IPS DF 6.9 (cell line): ENCODE measurements around the gene CUL1.
A peak's percentile ranks its signal among the peaks of the same experiment; 100 is the strongest.

Experiments
- DNase-seq: peaks from one replicate; pipeline ENCODE4 v3.0.0-alpha.2; 2013; ENCODE audit warnings: low read depth, low spot score
- H3K27ac ChIP-seq: one replicate; pipeline ENCODE4 v1.5.1; 2013; ENCODE audit warnings: low read length, control low read depth
- H3K27me3 ChIP-seq: 2 replicates; pipeline ENCODE4 v1.6.1; 2013; ENCODE audit warnings: mild to moderate bottlenecking, low read length; ENCODE audit not compliant: control insufficient read depth, insufficient read depth
- H3K36me3 ChIP-seq: 2 replicates; pipeline ENCODE4 v1.6.1; 2013; ENCODE audit warnings: low read length; ENCODE audit not compliant: control insufficient read depth, insufficient read depth
- H3K4me1 ChIP-seq: 2 replicates; pipeline ENCODE4 v1.6.1; 2013; ENCODE audit warnings: low read length; ENCODE audit not compliant: control insufficient read depth, insufficient read depth
- H3K4me3 ChIP-seq: 2 replicates; pipeline ENCODE4 v1.5.1; 2013; ENCODE audit warnings: mild to moderate bottlenecking, low read length
- H3K9me3 ChIP-seq: 2 replicates; pipeline ENCODE4 v1.6.1; 2013; ENCODE audit warnings: low read length, inconsistent platforms; ENCODE audit not compliant: control insufficient read depth, insufficient read depth
- WGBS: extraction: QIAGEN DNeasy Blood & Tissue Kit; methylation state at CpG from one replicate; pipeline ENCODE4 v1.1.7; 2013; ENCODE audit warnings: mixed read lengths, missing lambda C conversion rate; ENCODE audit not compliant: insufficient read length, insufficient coverage; 5-methylcytosine and 5-hydroxymethylcytosine counted together

Gene CUL1

GRCh38 chr7:148732862-148733261, 34.2 kb downstream of the CUL1 start:
- H3K9me3 ChIP-seq = no peaks in the 10 kb centered on the region
- no peak overlapping the region for H3K27ac ChIP-seq
- no peak for DNase-seq
- no peaks in the 10 kb centered on the region for H3K27me3 ChIP-seq
- H3K4me1 ChIP-seq = no peaks in the 10 kb centered on the region
- H3K4me3 ChIP-seq = no peak overlapping the region
- H3K36me3 ChIP-seq = peaks cover 8% of the 10 kb centered on the region
- WGBS = no CpG with 5 or more reads among the region's 3 CpGs

- WGBS = no CpG with 5 or more reads among the region's 2 CpGs
- H3K36me3 ChIP-seq = peaks cover 10% of the 10 kb centered on the region
- no peak for DNase-seq
Observed at GRCh38 chr7:148733496-148733895, 34.8 kb downstream of the CUL1 start.

DNA sequence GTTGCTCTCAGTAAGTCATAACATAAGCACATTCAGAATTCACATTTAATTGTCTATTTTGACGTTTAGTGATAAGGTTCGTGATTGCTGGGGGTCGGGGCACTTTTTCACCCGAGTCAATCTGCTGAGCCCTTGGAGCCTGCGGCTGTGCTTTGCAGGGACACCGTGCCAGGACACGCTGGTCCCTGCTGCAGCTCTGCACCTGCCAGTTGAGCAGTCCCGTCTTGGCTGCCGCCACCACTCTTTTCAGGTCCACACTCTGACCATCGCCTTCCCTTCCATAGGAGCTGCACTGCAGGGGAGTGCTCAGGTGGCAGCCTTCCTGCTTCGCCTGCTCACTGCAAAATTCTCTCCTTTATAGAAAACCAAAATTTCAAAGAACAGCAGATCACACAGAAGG, 36.4 kb downstream of the CUL1 start:
- no peak for DNase-seq
- Histone ChIP-seq H3K36me3 (peaks cover 10% of the 10 kb centered on the region), H3K9me3 (no peaks in the 10 kb centered on the region), H3K4me1 (no peaks in the 10 kb centered on the region), H3K27ac (no peak overlapping the region), H3K4me3 (no peak overlapping the region; the same call in 1 of the 2 replicates), H3K27me3 (no peaks in the 10 kb centered on the region)
- WGBS = no CpG with 5 or more reads among the region's 11 CpGs

More at GRCh38 chr7:148733496-148733895, 34.8 kb downstream of the CUL1 start:
- no peak overlapping the region for H3K27ac ChIP-seq
- no peaks in the 10 kb centered on the region for H3K27me3 ChIP-seq
- H3K4me3 ChIP-seq = no peak overlapping the region
- H3K9me3 ChIP-seq = no peaks in the 10 kb centered on the region
- H3K4me1 ChIP-seq = no peaks in the 10 kb centered on the region

DNA sequence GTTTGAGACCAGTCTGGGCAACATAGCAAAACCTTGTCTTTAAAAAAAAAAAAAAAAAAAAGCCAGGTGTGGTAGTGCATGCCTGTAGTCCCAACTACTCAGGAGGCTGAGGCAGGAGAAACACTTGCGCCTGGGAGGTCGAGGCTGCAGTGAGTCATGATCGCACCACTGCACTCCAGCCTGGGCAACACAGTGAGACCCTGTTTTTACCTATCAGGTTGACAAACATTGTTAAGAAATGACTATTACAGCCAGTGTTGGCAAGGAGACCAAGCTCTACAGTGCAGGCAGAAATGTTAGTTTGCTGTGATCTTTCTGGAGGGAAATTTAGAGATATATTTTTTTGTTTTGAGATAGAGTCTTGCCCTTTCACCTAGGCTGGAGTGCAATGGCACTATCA, 37.3 kb downstream of the CUL1 start:
- H3K9me3 ChIP-seq = no peaks in the 10 kb centered on the region
- no CpG with 5 or more reads among the region's 3 CpGs for WGBS
- no peaks in the 10 kb centered on the region for H3K4me1 ChIP-seq
- peaks cover 10% of the 10 kb centered on the region for H3K36me3 ChIP-seq
- no peak for DNase-seq
- H3K4me3 ChIP-seq = no peak overlapping the region
- no peaks in the 10 kb centered on the region for H3K27me3 ChIP-seq
- no peak overlapping the region for H3K27ac ChIP-seq

DNA sequence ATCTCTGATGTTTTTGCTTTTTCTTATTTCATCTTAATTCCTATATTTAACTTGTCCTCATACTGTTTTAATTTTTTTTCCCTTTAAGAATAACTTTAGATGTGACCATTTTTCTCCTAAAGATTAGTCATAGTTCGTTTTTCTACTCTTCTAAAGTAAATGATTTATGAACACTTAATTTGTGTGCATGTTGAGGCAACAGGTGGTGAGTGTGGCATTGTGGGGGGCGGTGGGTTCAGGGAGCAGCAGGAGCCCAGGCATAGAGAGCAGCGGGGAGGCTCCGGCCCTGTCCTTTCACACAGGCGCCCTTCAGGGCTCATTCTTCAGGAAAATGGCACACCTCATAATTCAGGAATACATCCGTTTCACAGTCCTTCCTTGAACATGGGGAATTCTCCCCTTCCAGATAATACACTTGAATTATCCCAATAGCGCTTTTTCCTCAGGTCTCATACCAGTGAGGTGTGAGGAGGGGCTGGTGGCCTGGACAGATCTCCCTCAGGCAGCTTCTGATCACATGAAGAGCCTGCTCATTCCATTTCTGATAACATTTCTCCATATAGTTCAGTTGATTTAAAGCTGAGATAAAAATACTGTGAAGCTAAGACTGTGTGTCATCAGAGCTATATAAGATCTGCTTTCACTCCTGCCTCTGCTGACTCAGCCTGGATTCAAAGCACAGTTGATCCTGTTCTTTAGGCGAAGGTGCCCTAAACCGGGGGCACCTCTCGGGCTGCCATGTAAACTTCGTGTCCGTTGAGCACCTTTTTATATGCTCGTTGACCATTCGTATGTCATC, 40.2 kb downstream of the CUL1 start:
- Histone ChIP-seq H3K4me3 (no peak overlapping the region), H3K4me1 (no peaks in the 10 kb centered on the region), H3K36me3 (peaks cover 5% of the 10 kb centered on the region), H3K9me3 (no peaks in the 10 kb centered on the region), H3K27ac (no peak overlapping the region), H3K27me3 (no peaks in the 10 kb centered on the region)
- no peak for DNase-seq
- WGBS = no CpG with 5 or more reads among the region's 14 CpGs

DNA sequence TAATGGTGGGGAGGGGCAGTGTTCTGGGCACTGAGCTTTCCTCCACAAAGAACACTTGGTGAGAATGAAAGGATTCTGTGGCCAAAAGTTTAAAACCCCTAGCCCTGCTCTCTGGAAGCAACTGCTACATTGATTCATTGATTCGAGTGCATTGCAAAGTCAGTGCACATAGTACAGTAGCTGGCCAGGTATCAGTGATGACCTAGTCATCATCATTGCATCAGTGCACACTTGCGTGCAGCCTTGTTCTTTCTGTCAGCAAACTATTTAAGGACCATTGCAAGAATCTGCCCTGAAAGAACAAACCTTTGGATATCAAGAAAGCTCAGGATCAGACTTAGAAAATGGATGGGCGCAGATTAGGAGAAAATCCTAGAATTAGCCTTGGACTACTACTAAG, 47.4 kb downstream of the CUL1 start:
- H3K27me3 ChIP-seq = no peaks in the 10 kb centered on the region
- WGBS = no CpG with 5 or more reads among the region's 3 CpGs
- no peaks in the 10 kb centered on the region for H3K36me3 ChIP-seq
- no peak overlapping the region for H3K27ac ChIP-seq
- peaks cover 2% of the 10 kb centered on the region; the same call in 1 of the 2 replicates for H3K4me1 ChIP-seq
- no peak overlapping the region for H3K4me3 ChIP-seq
- no peak for DNase-seq
- H3K9me3 ChIP-seq = no peaks in the 10 kb centered on the region

DNA sequence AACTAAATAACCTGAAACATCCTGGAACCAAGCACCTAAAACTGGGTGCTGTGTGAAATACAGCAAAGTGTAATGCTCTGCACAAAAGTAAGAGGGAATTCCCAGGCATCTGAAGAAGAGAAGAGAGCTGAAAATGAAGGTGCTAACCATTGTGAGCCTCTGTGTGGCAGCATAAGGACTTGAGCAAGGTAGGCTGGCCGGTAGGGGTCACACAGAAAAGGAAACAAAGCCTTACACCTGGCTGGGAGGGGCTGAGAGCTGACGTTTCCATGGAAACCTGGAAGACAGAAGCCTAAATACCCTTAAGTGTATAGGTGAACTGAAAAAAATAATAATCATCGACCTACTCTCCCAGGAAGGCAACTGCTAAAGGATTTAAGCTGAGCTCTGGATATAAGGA, 48.6 kb downstream of the CUL1 start:
- no peak overlapping the region for H3K27ac ChIP-seq

GRCh38 chr7:148750442-148751355, 52.0 kb downstream of the CUL1 start:
- Histone ChIP-seq H3K4me3 (no peak overlapping the region), H3K9me3 (no peaks in the 10 kb centered on the region), H3K36me3 (no peaks in the 10 kb centered on the region; the same call in 1 of the 2 replicates), H3K4me1 (peaks cover 2% of the 10 kb centered on the region; the same call in 1 of the 2 replicates), H3K27me3 (no peaks in the 10 kb centered on the region), H3K27ac (no peak overlapping the region)
- DNase-seq = no peak
- no CpG with 5 or more reads among the region's 8 CpGs for WGBS

More for the DNA sequence above, 48.6 kb downstream of the CUL1 start:
- peaks cover 2% of the 10 kb centered on the region; the same call in 1 of the 2 replicates for H3K4me1 ChIP-seq
- H3K27me3 ChIP-seq = no peaks in the 10 kb centered on the region
- no peaks in the 10 kb centered on the region for H3K9me3 ChIP-seq
- WGBS = no CpG with 5 or more reads among the region's 3 CpGs
- H3K36me3 ChIP-seq = no peaks in the 10 kb centered on the region
- H3K4me3 ChIP-seq = no peak overlapping the region
- peak; percentile 81 for DNase-seq

DNA sequence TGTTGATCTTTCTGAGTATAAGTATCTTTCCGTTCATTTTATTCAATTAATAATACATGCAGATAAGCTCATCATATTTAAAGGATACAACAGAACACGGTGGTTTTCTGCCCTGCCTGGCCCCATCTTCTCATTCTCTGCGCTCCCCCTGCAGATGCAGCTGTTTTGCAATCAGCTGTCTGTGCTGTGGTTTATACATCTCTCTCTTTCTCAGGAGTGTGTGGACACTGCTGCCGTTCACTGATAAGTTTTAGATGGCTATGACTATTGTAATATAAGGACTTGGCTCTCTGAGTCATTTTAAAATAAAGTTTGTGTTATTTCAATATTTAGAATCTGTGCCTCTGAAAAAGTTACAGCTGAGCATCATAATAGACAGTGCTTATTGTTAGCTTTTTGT, 54.5 kb downstream of the CUL1 start:
- H3K27ac ChIP-seq = no peak overlapping the region
- DNase-seq = no peak
- H3K36me3 ChIP-seq = no peaks in the 10 kb centered on the region; the same call in 1 of the 2 replicates
- no peaks in the 10 kb centered on the region for H3K27me3 ChIP-seq
- WGBS = no CpG with 5 or more reads among the region's 4 CpGs
- H3K4me3 ChIP-seq = no peak overlapping the region
- H3K9me3 ChIP-seq = no peaks in the 10 kb centered on the region
- H3K4me1 ChIP-seq = no peaks in the 10 kb centered on the region

- no peak overlapping the region for H3K4me3 ChIP-seq
- no peak for DNase-seq
- WGBS = no CpG with 5 or more reads among the region's 6 CpGs
- no peak overlapping the region for H3K27ac ChIP-seq
- no peaks in the 10 kb centered on the region; the same call in 1 of the 2 replicates for H3K36me3 ChIP-seq
- H3K27me3 ChIP-seq = no peaks in the 10 kb centered on the region
- no peaks in the 10 kb centered on the region for H3K4me1 ChIP-seq
- H3K9me3 ChIP-seq = no peaks in the 10 kb centered on the region
Observed at GRCh38 chr7:148754912-148755311, 56.2 kb downstream of the CUL1 start.
